Measurements from ENCODE around the gene OAS1. TPM values are rescaled to one million over a fixed set of nuclear protein-coding genes. Genes with fewer than 3 reads are reported as not detected.

OAS1 gene
- total RNA-seq, 4 donors from 2014 or later: 1.2 to 2.7 (median 1.8) TPM

- Histone ChIP-seq H3K4me1 (no peaks in the 10 kb centered on the region), H3K27me3 (peaks cover 0 to 5% (median 0%) of the 10 kb centered on the region in 3 donors), H3K9me3 (no peaks in the 10 kb centered on the region), H3K4me3 (no peak overlapping the region), H3K36me3 (no peaks in the 10 kb centered on the region), H3K27ac (no peak overlapping the region)
- intact Hi-C loops (cut with DNase I; ENCODE audit: low total_unique reads) (no loop called here), in situ Hi-C loops (cut with MboI; ENCODE audit: low sequenced_read_pairs in 4 of 4) (no loop called here)
- ATAC-seq: no peak
- TF ChIP-seq POLR2A (IDR thresholded peaks at IDR 0.05) (no peak), CTCF (IDR thresholded peaks at IDR 0.05 in 4 of 5, conservative IDR thresholded peaks at IDR 0.05 in 1 of 5) (no peak)
- no peak for DNase-seq
These were observed 36.3 kb upstream of the OAS1 start for GRCh38 chr12:112870267-112870980.

GRCh38 chr12:112875608-112876007 lies 31.2 kb upstream of the OAS1 start:
- Histone ChIP-seq H3K4me1 (no peaks in the 10 kb centered on the region), H3K9me3 (no peaks in the 10 kb centered on the region), H3K27me3 (peaks cover 0 to 8% (median 7%) of the 10 kb centered on the region in 3 donors), H3K4me3 (no peak overlapping the region), H3K36me3 (no peaks in the 10 kb centered on the region), H3K27ac (no peak overlapping the region)
- DNase-seq: no peak
- in situ Hi-C loops (cut with MboI; ENCODE audit: low sequenced_read_pairs in 4 of 4) (no loop called here), intact Hi-C loops (cut with DNase I; ENCODE audit: low total_unique reads) (no loop called here)
- no peak for TF ChIP-seq POLR2A (IDR thresholded peaks at IDR 0.05)
- TF ChIP-seq CTCF (IDR thresholded peaks at IDR 0.05 in 4 of 5, conservative IDR thresholded peaks at IDR 0.05 in 1 of 5): no peak
- no peak for ATAC-seq

GRCh38 chr12:112876506-112876905 lies 30.3 kb upstream of the OAS1 start:
- intact Hi-C loops (cut with DNase I; ENCODE audit: low total_unique reads) (no loop called here), in situ Hi-C loops (cut with MboI; ENCODE audit: low sequenced_read_pairs in 4 of 4) (no loop called here)
- no peak overlapping the region for H3K27ac ChIP-seq
- no peaks in the 10 kb centered on the region for H3K9me3 ChIP-seq
- ATAC-seq: no peak
- no peak overlapping the region for H3K4me3 ChIP-seq
- TF ChIP-seq POLR2A (IDR thresholded peaks at IDR 0.05): no peak
- TF ChIP-seq CTCF (IDR thresholded peaks at IDR 0.05 in 4 of 5, conservative IDR thresholded peaks at IDR 0.05 in 1 of 5): no peak
- H3K4me1 ChIP-seq: no peaks in the 10 kb centered on the region
- H3K27me3 ChIP-seq: peaks cover 0 to 8% (median 7%) of the 10 kb centered on the region in 3 donors
- no peak for DNase-seq
- H3K36me3 ChIP-seq: no peaks in the 10 kb centered on the region

GRCh38 chr12:112877006-112877405 lies 29.8 kb upstream of the OAS1 start:
- Histone ChIP-seq H3K4me1 (no peaks in the 10 kb centered on the region), H3K4me3 (no peak overlapping the region), H3K27me3 (peaks cover 0 to 8% (median 7%) of the 10 kb centered on the region in 3 donors), H3K36me3 (no peaks in the 10 kb centered on the region), H3K9me3 (no peaks in the 10 kb centered on the region), H3K27ac (no peak overlapping the region)
- no peak for ATAC-seq
- intact Hi-C loops (cut with DNase I; ENCODE audit: low total_unique reads) (no loop called here), in situ Hi-C loops (cut with MboI; ENCODE audit: low sequenced_read_pairs in 4 of 4) (no loop called here)
- DNase-seq: no peak
- no peak for TF ChIP-seq POLR2A (IDR thresholded peaks at IDR 0.05)
- no peak for TF ChIP-seq CTCF (IDR thresholded peaks at IDR 0.05 in 4 of 5, conservative IDR thresholded peaks at IDR 0.05 in 1 of 5)

GRCh38 chr12:112878488-112878887 lies 28.3 kb upstream of the OAS1 start:
- Histone ChIP-seq H3K4me3 (no peak overlapping the region), H3K36me3 (no peaks in the 10 kb centered on the region), H3K27ac (no peak overlapping the region), H3K27me3 (peaks cover 0 to 8% (median 7%) of the 10 kb centered on the region in 3 donors), H3K9me3 (no peaks in the 10 kb centered on the region), H3K4me1 (no peaks in the 10 kb centered on the region)
- no peak for ATAC-seq
- TF ChIP-seq POLR2A (IDR thresholded peaks at IDR 0.05) (no peak), CTCF (IDR thresholded peaks at IDR 0.05 in 4 of 5, conservative IDR thresholded peaks at IDR 0.05 in 1 of 5) (no peak)
- in situ Hi-C loops (cut with MboI; ENCODE audit: low sequenced_read_pairs in 4 of 4) (no loop called here), intact Hi-C loops (cut with DNase I; ENCODE audit: low total_unique reads) (no loop called here)
- DNase-seq: no peak

Data from gastrocnemius medialis (tissue), 4 donors.